GM10266 (cell line): ENCODE data around the gene DCAF17.

Source experiments
- DNase-seq: peaks from one replicate; pipeline ENCODE4 v3.0.0; 2012; ENCODE audit errors: extremely low spot score
- CTCF ChIP-seq: IDR thresholded peaks from 2 replicates; pipeline ENCODE4 v1.5.1; 2012; ENCODE audit warnings: mild to moderate bottlenecking, low read depth; ENCODE audit not compliant: control insufficient read depth, insufficient read depth; ENCODE audit errors: missing control alignments

DCAF17 gene

GRCh38 chr2:171482308-171482707 lies 48.3 kb downstream of the DCAF17 start:
- no peak for TF ChIP-seq CTCF
- peak; percentile 8 for DNase-seq

GRCh38 chr2:171482877-171483276 lies 48.9 kb downstream of the DCAF17 start:
- TF ChIP-seq CTCF: no peak

GRCh38 chr2:171483793-171484192 lies 49.8 kb downstream of the DCAF17 start:
- DNase-seq: no peak
- no peak for TF ChIP-seq CTCF

More at GRCh38 chr2:171482877-171483276, 48.9 kb downstream of the DCAF17 start:
- DNase-seq: no peak

DNA sequence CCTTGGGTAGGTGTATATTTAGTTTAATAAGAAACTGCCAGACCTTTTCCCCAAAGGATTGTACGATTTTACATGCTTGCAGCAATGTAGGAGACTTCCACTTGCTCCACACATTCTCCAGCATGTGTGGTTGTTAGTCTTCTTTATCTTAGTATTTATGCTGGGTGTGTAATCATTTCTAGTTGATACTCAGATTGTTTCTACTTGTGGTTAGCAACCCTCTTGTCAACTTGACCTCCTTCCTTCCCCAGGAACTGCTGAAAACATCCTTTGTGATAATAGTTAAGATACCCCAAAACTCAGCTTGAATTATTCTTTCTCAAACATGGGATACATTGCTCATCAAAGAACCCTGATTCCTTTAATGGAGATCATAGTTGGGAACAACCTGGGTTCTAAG lies 51.1 kb downstream of the DCAF17 start:
- no peak for TF ChIP-seq CTCF
- no peak for DNase-seq

- DNase-seq: no peak
- no peak for TF ChIP-seq CTCF
Observed at GRCh38 chr2:171487201-171487600, 53.2 kb downstream of the DCAF17 start.

DNA sequence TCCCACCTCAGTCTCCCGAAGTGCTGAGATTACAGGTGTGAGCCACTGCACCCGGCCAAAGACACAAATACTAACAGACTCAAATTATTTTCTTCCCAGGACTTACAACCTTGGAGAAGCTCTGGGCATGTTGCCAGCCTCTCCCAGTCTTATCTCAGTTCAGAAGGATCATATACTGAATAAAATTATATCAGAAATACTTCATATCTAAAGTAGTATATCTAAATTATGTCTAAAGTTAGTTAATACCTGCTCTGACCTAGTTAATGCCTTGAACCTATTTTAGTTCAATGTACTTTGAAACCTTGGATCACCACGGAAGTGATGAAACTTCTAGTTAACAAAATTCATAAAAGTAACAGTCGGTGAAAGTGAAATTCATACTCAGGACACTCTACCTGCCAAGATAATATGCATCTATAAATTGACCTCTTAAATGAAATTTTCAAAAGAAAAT lies 53.8 kb downstream of the DCAF17 start:
- no peak for DNase-seq
- TF ChIP-seq CTCF: no peak

DNA sequence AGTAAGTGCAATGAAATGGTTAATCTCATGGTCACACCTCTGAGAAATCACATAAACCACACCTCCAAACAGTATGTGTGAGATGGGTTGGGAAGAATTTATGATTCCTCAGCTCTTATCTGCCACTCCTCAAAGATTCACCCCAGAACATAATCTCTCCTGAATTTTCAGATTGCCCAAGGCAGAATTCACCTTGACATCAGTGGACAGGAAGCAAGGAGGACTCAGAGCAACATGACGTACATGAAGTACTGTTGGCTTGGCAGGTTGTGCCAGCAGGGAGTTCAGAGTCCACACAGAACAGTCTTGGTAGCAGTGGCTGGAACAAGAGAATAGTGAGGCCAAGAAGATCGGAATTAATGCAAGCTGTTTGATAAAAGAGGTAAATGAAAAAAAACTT lies 56.6 kb downstream of the DCAF17 start:
- TF ChIP-seq CTCF: no peak
- no peak for DNase-seq
